HG02610 (cell line): Measurements from ENCODE around the gene SYS1.
A peak's percentile ranks its signal among the peaks of the same experiment; 100 is the strongest.

Experiments
- ATAC-seq: cut with Tn5 transposase; IDR thresholded peaks from one replicate; pipeline ENCODE4 v1.9.1; 2021; ENCODE audit warnings: mild to moderate bottlenecking, moderate library complexity; ENCODE audit not compliant: unreplicated experiment

The SYS1 gene

DNA sequence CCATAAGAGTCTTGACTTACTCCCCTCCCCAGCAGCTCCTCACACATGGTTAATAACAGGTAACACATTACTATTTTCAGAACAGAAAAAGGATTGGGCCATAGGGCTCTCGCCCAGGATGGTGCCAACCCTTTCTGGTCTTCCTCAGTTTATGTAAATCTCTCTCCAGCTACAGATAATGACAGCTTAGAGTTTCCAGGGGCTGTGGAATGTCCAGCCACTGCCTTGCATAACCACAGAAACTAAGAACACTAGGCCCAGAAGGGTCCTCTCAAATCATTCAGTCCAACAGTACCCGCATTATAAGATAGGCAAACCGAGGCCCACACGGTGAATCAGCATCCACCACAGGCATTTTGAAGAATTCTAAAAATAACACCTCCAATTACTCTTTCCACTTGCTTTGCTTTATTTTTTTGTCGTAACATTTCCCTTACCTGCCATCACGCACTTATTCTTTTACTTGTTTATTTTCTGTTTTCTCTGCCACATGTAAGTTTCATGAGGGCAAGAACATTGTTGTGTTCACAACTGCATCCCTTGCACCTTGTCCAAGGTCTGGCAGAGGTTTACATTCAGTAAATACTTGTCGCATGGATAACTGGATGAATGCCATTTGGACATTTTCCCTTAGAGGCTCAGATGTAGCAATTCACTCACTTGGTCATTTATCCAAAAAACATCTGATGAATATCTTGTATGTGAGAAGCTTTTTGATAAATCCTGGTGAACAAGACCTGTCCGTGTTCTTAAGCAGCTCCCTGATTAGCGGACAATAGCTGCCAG lies 8.3 kb upstream of the SYS1 start:
- ATAC-seq, result no peak

DNA sequence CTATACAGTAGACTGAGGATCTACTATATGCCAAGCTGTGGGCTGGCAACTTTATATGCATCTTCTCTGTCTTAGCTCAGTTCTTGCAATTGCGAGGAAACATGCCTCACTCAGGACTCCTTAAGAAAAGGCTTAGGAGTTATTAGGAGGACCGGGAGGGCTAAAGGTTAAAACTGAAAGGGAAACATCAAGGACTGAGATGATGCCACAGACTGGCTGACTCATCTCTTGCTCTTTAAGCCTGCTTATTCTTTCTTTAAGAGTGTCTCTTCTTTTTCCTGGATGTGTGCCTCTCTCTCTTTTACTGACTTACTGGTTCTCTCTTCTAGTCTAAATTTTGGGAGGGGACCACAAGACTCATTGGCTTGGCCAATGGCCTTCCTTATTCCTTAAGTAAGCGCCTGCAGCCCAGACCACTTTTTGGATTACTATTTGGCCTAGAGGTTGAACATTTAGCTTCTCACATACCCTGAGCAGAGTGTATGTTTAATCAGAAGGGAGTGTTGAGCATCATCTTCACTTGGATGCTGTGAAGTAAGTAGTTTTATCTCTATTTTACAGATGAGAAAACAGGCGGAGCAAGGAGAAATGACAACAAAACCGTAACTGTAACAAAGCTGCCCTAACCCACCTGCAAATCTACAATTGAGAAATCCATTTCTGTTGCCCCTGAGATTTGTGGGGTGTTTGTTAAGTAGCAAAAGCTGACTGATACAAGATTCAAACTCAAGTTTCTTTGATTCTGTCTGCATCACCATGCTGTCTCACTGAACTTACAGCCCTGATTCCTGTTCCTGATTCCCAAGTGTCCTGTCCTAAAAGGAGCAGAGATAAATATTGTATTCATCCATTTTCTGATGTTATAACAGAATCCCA lies 7.5 kb upstream of the SYS1 start:
- ATAC-seq, result no peak

DNA sequence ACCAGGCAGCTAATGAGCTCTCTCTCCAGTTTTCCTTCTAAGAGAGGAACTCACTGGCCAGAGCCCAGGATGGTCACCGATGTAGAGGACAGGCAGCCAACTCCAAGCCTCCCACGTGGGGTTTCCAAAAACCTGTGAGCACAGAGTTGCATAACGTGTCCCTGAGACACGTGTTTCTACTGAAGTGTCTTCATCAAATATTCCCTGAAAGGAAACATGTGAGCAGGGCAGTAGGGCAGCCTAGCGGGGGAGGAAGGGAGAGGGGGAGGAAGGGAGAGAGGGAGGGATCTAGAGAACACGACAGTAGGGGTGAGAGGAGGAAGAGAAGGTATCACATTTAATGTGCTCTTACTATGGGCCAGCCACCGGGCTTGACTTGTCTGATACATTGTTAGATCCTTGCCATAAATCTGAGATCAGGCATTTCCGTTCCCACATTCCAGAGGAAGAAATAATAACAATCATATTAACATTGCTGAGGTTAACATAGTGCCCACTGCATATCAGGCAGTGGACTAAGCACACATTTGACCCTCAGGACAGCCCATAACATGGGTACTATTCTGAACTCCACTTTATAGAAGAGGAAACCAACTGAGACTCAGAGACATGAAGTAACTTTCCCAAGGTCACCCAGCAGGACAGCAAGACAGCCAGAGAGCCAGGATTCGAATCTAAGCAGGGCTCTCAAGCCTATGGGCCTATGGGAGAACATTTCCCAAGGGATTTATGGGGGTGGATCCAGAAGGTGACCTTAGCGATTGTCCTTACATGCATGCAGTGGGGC lies 4.5 kb upstream of the SYS1 start:
- no peak for ATAC-seq

DNA sequence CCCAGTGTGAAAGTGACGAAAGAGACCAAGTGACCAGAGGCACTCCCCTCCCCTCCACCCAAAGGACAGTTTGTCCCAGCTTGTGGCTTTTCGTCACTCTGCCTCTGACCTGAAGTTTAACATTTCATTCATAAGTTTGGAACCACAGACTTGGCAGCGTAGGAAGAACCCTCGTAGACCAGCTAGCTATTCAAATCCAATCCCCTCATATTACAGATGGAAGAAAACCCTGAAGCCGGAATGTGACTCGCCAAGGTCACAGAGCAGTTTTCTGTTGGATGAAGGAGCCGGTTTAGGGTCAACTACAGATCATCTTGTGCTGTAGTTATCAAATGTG lies 3.9 kb upstream of the SYS1 start:
- ATAC-seq, result no peak

DNA sequence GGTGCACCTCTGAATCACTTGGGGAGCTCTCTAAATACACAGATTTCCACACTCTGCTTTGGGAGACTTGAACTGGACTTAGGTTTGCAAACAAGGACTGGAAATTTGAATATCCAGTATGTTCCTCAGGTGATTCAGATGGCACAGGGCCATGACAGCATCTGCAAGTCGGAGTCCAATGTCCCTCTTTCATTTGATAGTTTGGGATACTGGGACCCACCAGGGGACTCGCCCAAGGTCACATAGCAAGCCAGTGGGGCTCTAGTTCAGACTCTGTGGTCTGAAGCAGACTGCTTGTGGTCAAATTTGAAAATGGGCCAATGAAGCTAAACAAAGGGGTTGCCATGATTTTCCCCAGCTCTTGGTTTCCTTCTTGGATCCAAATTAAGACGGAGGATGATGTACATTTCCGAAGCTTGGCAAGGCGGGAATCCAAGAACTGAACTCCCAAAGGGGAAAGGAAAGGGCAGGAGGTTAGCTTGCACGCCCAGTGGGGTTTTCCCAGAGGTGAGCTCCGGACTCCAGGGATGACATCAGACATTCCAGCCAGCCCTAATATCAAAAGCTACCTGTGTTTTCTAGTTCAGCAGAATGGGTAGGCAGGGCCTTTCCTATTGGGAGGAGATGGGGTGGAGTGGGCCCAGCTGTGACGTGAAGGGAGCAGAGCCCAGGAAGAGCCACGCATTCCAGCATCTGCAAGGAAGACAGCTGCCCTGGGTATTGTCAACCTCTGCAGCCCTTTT lies 3.4 kb upstream of the SYS1 start:
- no peak for ATAC-seq

DNA sequence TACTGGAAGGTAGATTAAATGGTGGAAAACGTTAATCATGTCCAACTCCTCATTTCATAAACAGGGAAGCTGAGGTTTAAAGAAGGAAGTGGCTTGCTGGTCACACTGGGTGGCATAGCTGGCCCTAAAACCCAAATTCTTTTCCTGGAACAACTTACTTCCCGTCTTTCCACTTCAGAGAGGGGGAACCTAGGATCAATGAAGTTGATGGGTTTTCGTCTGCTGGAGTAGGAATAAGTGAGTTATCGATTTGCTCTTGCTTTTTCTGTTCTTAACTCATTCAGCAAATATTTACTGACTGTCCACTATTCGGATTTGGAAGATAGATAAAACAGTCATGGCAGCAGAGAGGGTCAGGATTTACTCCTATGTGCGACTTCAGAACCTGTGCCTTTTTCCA lies 1.2 kb upstream of the SYS1 start:
- ATAC-seq, result no peak

DNA sequence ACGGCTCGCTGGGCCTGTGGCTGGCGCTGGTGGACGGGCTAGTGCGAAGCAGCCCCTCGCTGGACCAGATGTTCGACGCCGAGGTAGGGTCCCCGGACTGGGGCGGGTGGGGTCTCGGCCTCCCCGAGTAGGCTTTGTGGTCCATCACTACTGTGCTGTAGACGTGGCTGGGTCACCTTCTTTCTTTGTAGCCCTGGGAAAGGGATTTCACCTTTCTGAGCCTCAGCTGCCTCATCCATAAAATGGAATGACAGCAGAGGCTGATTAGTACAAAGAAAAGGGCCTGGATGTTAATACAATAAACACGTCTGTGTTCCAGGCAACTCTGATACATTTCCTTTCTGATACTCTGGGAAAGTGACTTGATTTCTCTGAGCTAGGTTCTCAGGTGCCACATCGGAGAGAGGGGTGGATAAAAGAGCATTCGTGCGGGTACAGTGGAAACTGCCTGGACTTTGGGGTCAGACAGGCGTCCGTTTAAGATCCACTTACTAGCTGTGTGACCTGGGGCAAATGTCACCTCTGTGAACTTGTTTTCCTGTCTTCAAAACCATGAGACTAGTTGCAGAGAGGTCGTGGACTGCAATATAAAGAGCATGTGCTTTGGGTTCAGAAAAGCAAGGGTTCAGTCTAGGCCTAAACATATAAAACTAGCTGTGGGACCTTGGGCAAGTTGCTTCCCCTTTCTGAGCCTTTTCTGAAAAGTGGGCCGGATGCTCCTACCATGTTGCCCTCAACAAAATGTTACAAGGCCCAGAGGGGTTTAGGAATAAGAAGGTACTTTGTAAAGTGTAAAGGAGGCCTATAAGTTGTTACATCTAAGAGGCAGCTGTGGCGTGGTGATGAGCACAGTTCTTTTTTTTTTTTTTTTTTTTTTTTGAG lies 896 bp downstream of the SYS1 start:
- ATAC-seq, result no peak

DNA sequence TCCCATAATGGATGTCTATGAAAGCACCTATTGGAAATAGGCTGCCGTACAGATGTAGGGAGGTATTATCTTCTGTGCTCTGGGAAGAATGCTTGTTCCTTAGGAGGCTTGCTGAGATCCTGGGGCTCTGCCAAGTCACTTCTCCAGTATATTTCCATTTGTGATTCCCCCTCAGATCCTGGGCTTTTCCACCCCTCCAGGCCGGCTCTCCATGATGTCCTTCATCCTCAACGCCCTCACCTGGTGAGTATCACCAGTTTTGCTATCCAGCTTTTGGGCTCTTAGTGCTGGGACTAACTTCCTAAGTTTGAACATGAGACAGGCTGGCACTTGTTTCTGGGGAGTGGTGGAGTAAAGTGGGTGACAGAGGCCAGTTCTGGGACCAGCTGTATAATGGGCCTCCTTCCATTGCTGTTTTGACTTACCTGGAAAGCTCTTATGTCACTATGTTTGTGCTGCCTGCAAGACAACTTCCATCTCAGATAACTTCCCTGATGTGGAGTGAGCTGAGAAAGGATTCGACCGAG lies 2.6 kb downstream of the SYS1 start:
- ATAC-seq, result no peak

DNA sequence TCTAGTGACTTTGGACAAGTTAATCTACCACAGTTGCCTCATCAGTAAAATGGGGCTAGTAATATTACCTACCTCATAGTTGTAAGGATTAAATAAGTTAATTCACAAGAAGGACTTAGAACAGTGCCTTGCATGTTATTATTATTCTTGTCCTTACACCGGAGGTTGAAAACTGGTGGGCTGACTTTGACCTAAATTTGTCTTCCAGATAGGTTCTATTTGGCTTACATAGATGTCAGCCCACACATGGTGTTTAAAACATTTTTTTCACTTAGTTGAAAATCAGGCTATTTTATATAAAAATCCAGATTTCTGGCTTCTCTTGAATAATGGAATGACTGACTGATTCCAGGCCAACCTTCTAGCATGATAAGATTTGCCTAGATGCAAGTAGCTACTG lies 3.2 kb downstream of the SYS1 start:
- no peak for ATAC-seq

DNA sequence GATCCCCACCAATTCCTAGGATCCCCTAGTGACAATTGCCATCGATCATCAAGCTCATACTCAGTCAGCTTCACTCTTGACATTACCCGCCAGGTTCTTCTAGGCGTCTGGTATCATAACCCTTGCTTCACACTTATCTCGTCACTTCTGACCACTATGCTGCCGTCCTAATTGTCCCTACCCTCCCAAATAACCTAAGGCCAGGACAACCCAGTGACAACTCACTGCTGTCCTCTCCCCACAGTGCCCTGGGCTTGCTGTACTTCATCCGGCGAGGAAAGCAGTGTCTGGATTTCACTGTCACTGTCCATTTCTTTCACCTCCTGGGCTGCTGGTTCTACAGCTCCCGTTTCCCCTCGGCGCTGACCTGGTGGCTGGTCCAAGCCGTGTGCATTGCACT lies 3.7 kb downstream of the SYS1 start:
- no peak for ATAC-seq

DNA sequence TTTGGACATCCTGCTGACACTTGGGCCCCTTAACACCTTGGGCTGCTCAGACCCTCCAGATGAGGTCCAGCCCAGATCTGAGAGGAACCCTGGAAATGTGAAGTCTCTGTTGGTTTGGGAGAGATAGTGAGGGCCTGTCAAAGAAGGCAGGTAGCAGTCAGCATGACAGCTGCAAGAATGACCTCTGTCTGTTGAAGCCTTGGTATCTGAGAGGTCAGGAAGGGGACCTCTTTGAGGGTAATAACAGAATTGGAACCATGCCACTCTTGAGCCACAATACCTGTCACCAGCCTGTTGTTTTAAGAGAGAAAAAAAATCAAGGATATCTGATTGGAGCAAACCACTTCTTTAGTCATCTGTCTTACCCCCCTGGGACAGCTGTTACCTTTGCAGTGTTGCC lies 4.2 kb downstream of the SYS1 start:
- ATAC-seq, result no peak

DNA sequence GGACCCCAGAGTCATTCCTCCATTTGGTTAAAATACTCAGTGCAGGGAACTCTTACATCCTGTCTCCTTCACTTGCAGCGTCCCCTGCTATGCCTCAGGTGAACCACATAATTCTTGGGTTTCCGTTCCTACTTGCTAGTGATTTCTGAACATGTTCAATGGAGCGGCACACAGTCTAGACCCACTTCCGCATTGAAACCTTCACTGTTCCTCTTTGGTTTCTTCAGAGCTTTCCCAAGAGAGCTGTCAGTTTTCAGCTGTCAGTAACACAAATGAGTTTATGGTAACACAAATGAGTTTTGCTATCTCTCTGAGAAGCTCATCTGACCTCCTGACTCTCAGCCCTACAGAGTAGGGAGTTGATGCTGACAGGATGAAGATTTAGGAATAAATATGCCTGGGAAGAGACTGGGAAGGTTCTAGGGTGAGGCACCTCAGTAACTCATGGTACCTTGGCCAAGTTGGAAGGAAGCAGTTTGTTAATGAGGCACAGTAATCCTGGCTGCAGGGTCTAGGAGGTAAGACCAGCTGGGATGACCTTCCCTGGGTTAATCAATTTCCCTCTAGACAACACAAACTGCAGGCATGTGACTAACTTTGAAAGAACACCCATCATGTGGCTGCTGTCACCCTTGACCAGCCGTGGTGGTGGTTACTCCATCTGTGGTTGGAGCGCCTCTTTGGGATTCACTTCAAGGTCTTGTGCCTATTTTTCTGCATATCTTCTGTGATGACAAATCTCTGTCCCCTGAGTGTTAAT lies 5.4 kb downstream of the SYS1 start:
- peak; percentile 84 for ATAC-seq

DNA sequence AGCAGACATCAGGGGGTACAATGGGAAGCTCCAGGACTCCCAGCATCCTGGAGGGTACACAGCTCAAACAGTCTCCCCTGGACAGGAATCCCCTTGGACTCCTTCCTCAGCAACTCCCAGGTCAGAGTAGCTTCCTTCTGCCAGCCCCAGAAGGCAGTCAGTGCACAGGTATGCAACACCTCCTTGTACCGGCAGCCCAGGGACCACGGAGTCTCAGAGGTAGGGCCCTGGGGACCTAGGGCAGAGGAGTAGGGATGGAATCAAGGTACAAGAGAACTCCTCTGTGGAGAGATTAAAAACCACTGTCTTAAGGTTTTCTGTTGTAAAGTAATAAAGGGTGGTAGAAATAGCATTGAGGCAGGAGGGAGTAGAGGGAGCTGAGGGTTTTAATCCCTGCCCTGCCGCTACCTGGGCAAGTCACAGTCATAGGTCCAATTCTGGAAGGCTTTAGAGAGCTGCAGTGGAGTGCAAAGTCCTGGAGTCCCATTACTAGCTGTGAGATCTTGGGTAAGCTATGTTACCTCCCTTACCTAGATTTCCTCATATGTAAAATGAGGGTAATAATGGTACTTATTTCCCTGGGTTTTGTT lies 7.7 kb downstream of the SYS1 start:
- ATAC-seq, result no peak

DNA sequence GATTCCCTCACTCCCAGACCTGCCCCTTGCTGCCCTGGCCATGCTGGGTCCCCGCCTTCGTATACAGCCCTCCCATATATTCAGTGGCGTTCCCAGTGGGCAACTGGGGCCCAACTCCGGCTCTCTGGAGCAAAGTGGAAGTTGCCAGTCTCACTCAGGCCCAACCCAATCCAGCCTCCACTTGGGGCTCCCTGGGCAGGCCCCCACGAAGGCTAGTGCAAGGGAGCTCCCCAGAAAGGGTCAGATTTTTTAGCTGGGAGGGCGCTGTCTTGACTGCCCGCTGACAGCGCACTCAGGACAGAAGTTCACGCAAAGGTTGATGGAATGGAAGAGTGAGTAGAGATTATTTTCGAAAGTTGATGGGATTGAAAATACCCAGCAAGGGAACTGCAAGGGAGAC lies 9.3 kb downstream of the SYS1 start:
- no peak for ATAC-seq

DNA sequence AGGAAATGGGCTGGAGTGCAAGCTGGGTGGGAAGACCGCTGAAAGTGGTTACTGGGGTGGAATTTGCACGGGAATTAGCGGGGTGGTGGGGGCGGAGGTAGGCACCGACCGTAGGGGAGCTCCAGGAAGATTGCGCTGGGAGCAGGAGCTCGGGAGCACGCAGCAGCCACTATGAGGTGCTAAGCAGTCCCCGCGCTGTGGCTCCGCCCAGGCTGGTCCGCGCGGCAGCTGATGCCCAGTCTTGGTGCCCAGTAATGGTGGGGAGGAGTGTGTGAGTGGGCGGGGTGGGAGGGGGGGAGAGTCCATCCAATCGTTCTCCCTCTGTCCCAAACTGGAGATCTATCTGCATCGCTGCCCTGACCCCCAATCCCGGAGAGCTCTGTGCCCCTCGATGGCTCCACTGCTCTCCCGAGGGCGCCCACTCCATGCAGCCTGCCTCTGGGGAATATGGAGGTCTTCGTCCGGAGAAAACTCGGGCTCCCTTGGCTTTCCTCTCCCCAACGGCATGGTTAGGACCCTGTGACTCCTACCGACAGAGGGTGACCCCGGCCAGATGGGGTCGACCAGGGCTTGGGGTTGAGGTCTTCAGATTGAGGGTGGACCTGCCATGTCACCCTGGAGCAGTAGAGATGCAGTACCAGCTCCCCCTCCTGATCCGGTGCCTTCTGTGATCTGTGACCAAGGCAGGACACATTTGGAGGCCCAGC lies 9.8 kb downstream of the SYS1 start:
- no peak for ATAC-seq

DNA sequence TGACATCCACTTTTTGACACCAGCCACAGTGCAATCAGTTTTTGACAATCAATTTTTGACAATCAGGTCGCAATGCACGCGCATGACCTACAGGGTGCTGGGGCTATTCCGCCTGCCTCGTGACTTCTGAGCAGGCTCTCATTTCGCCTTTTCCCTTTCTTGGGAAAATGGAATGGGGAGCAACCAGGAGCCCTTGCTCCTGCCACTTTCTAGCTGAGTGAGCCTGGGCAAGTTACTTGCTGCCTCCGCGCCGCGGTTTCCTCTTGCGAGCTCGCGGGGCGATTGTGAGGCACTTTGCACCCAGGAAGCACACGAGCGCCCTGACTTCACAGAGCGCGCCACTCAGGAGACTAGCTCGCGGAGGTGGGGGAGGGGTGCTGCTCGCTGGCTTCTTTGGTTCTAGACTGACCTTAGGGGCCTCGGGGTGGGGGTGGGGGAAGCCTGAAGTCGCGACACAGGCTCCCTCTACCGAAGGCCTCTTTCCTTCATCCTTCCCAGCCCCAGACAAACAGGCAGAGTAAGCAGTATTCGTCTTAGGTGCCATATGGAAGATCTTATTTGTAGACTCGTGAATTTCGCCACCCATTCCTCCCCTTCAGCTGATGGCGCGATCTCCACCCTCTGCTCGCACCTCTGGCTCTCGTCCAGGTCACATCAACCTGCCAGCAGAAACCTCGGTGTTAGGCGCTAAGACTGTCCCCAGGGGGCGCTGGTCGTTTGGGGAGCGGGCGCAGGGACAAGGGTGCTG lies 10.6 kb downstream of the SYS1 start:
- peak; percentile 71 for ATAC-seq

DNA sequence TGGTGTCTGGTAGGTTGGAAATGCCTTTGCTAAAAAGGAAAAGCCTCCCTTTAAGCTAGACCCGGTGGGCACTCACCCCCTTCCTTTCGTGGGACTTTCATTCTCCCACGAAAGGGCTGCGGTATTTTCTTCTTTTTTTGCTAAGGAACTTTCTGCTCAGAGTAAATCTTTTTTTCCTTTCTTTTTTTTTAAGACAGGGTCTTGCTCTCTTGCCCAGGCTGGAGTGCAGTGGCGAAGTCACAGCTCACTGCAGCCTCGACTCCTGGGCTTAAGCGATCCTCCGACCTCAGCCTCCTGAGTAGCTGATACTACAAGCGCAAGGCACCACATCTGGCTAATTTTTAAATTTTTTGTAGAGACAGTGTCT lies 11.1 kb downstream of the SYS1 start:
- no peak for ATAC-seq
